ENCODE measurements around the gene ABCG1. TPM values are rescaled to one million over a fixed set of nuclear protein-coding genes. Genes with fewer than 3 reads are reported as not detected.
"Not testable (repeated sequence)": the region's sequence is repeated elsewhere in the genome, so short reads cannot be mapped to it uniquely, and the experiment has no call there.

Gene ABCG1
- total RNA-seq (2014; rRNA removed; shearing (Covaris generic); ENCODE audit: low replicate concordance), result 4.6 and 10.3 TPM in 2 replicates

- in situ Hi-C loops (cut with HindIII; ENCODE audit: low pct_unique_long_range_greater_than_20kb, low sequenced_read_pairs), result no loop called here
- DNase-seq (ENCODE audit: low read depth), result peak; percentile 19
Measured at GRCh38 chr21:42218836-42219605, at the start of gene ABCG1. ABCG1 (plus strand) TSS chr21:42219140; CDS start chr21:42219263, 123 bp downstream.

- DNase-seq (ENCODE audit: low read depth), result no peak
- in situ Hi-C loops (cut with HindIII; ENCODE audit: low pct_unique_long_range_greater_than_20kb, low sequenced_read_pairs), result no loop called here
Measured at GRCh38 chr21:42169758-42170157, 49.2 kb upstream of the ABCG1 start.

GRCh38 chr21:42171091-42172053, 47.6 kb upstream of the ABCG1 start:
- in situ Hi-C loops (cut with HindIII; ENCODE audit: low pct_unique_long_range_greater_than_20kb, low sequenced_read_pairs), result no loop called here
- DNase-seq (ENCODE audit: low read depth), result no peak

GRCh38 chr21:42172596-42173483, 46.1 kb upstream of the ABCG1 start:
- in situ Hi-C loops (cut with HindIII; ENCODE audit: low pct_unique_long_range_greater_than_20kb, low sequenced_read_pairs), result no loop called here

GRCh38 chr21:42174173-42174572, 44.8 kb upstream of the ABCG1 start:
- in situ Hi-C loops (cut with HindIII; ENCODE audit: low pct_unique_long_range_greater_than_20kb, low sequenced_read_pairs), result no loop called here
- peak; percentile 8 for DNase-seq (ENCODE audit: low read depth)

More at GRCh38 chr21:42172596-42173483, 46.1 kb upstream of the ABCG1 start:
- DNase-seq (ENCODE audit: low read depth), result no peak

GRCh38 chr21:42175110-42175710, 43.7 kb upstream of the ABCG1 start:
- DNase-seq (ENCODE audit: low read depth), result no peak
- in situ Hi-C loops (cut with HindIII; ENCODE audit: low pct_unique_long_range_greater_than_20kb, low sequenced_read_pairs), result no loop called here

GRCh38 chr21:42176859-42177258, 42.1 kb upstream of the ABCG1 start:
- DNase-seq (ENCODE audit: low read depth), result no peak
- in situ Hi-C loops (cut with HindIII; ENCODE audit: low pct_unique_long_range_greater_than_20kb, low sequenced_read_pairs), result no loop called here

GRCh38 chr21:42179316-42179715, 39.6 kb upstream of the ABCG1 start:
- in situ Hi-C loops (cut with HindIII; ENCODE audit: low pct_unique_long_range_greater_than_20kb, low sequenced_read_pairs), result no loop called here
- DNase-seq (ENCODE audit: low read depth), result no peak

GRCh38 chr21:42180001-42180400, 38.9 kb upstream of the ABCG1 start:
- in situ Hi-C loops (cut with HindIII; ENCODE audit: low pct_unique_long_range_greater_than_20kb, low sequenced_read_pairs); DNase-seq (ENCODE audit: low read depth): not testable (repeated sequence)

- no peak for DNase-seq (ENCODE audit: low read depth)
- in situ Hi-C loops (cut with HindIII; ENCODE audit: low pct_unique_long_range_greater_than_20kb, low sequenced_read_pairs), result no loop called here
Measured at GRCh38 chr21:42182713-42183371, 36.1 kb upstream of the ABCG1 start.

GRCh38 chr21:42183374-42184266, 35.3 kb upstream of the ABCG1 start:
- no peak for DNase-seq (ENCODE audit: low read depth)
- in situ Hi-C loops (cut with HindIII; ENCODE audit: low pct_unique_long_range_greater_than_20kb, low sequenced_read_pairs), result no loop called here

- no peak for DNase-seq (ENCODE audit: low read depth)
- in situ Hi-C loops (cut with HindIII; ENCODE audit: low pct_unique_long_range_greater_than_20kb, low sequenced_read_pairs), result no loop called here
Measured at GRCh38 chr21:42186591-42186990, 32.3 kb upstream of the ABCG1 start.

- in situ Hi-C loops (cut with HindIII; ENCODE audit: low pct_unique_long_range_greater_than_20kb, low sequenced_read_pairs), result no loop called here
- no peak for DNase-seq (ENCODE audit: low read depth)
Measured at GRCh38 chr21:42187976-42188653, 30.8 kb upstream of the ABCG1 start.

GRCh38 chr21:42188663-42189062, 30.3 kb upstream of the ABCG1 start:
- in situ Hi-C loops (cut with HindIII; ENCODE audit: low pct_unique_long_range_greater_than_20kb, low sequenced_read_pairs), result no loop called here
- DNase-seq (ENCODE audit: low read depth), result no peak

GRCh38 chr21:42189431-42189830, 29.5 kb upstream of the ABCG1 start:
- in situ Hi-C loops (cut with HindIII; ENCODE audit: low pct_unique_long_range_greater_than_20kb, low sequenced_read_pairs), result no loop called here
- no peak for DNase-seq (ENCODE audit: low read depth)

All from Caki2 (cell line).